GM12872 (cell line): ENCODE data around the gene ELMO1.

Experiments
- TF ChIP-seq, protein P1 (sequence below): IDR thresholded peaks from 3 replicates; pipeline ENCODE4 v1.5.1; 2011; ENCODE audit warnings: low read depth, mild to moderate bottlenecking, low read length, moderate library complexity; ENCODE audit not compliant: insufficient read depth

Gene ELMO1

DNA sequence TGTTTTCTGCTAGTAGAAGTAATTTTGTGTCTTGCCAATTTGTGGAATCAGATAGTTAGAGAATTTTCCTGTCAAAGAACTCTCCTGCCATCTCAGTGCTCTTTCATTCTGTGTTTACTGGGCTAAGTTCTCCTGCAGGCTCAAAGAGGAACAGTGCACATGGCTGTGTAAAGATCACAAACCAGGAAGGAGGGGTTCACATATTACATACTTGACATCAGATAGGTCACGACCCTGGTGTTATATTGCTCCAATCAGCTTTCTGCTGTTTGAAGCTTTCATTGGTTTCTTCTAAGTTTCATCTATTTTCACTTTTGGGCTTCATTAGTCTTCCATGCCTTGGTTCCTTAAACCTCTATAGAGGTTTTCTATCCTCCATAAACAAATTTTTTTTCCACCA, 13.5 kb upstream of the ELMO1 start:
- TF ChIP-seq, protein P1, sequence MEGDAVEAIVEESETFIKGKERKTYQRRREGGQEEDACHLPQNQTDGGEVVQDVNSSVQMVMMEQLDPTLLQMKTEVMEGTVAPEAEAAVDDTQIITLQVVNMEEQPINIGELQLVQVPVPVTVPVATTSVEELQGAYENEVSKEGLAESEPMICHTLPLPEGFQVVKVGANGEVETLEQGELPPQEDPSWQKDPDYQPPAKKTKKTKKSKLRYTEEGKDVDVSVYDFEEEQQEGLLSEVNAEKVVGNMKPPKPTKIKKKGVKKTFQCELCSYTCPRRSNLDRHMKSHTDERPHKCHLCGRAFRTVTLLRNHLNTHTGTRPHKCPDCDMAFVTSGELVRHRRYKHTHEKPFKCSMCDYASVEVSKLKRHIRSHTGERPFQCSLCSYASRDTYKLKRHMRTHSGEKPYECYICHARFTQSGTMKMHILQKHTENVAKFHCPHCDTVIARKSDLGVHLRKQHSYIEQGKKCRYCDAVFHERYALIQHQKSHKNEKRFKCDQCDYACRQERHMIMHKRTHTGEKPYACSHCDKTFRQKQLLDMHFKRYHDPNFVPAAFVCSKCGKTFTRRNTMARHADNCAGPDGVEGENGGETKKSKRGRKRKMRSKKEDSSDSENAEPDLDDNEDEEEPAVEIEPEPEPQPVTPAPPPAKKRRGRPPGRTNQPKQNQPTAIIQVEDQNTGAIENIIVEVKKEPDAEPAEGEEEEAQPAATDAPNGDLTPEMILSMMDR: no peak

DNA sequence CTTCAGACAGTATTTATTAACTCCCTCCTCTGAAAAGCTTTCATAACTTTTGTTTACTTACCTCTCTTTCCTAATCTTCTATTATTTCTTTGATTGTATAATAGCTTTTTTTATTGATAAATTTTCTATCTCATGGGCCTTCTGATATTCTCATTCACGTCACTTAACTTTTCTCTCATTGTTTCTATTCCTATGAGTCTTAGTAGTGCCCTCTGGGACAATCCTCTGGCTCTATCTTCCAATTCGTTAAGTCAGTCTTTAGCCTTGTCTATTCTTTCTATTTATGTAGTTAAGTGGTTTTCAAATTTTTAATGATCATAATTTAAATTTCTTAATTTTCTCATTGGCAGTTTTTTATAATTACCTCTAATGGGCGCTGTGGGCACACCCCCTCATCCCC, 6.4 kb upstream of the ELMO1 start:
- TF ChIP-seq, protein P1: no peak

DNA sequence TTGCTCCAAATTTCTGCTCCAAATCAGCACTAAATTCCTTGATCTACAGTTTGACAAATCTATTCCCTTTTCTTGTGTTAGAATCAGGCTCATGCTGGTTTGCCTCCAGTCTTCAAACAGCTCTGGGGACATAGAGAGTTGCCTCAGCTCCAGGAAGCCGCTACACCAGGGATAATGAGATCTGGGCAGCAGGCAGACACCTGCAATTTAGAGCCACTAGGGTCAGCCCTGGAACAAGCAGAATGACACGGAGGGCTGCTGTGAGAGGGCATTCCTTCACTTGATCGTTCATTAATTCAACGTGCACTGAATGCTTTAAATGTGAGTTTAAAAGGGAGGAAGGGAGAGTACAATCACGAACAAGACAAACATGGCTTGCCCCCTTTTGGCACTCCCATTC, 3.7 kb upstream of the ELMO1 start:
- TF ChIP-seq, protein P1: no peak

DNA sequence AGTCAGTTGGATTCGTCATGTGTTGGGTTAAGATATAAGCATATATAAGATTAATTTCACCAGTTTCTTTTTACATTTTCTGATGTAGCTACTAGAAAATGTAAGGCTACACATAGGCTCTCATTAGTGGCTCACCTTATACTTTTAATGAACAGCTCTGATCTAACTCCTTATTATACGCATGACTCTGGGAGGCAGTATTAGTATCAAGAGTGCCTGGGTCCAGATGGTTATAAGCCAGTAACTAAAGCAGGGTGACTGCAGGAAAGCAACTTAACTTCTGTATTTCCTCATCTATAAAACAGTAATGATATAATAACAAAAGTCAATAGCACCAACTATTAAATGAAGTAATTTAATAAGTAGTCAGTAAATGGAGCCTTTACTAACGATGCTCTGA, 1.4 kb upstream of the ELMO1 start:
- TF ChIP-seq, protein P1: no peak

DNA sequence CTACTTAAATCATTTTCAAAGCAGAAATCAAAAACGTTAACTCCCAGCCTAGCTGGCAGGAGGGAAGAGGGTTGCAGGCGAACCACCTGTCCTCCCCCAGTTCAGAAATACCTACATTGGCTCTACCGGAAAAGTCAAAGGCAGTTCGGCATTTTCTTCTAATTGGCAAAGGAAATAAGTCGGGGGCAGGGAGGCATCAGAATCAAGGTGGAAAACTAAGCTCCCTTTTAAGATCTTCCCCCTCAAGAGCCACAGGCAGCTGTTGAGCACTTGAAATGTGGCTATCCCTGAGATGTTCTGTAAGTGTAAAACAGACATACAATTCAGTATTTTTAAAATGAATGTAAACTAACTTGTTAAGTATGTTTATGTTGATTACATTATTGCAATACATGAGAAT, 957 bp upstream of the ELMO1 start:
- TF ChIP-seq, protein P1: no peak

DNA sequence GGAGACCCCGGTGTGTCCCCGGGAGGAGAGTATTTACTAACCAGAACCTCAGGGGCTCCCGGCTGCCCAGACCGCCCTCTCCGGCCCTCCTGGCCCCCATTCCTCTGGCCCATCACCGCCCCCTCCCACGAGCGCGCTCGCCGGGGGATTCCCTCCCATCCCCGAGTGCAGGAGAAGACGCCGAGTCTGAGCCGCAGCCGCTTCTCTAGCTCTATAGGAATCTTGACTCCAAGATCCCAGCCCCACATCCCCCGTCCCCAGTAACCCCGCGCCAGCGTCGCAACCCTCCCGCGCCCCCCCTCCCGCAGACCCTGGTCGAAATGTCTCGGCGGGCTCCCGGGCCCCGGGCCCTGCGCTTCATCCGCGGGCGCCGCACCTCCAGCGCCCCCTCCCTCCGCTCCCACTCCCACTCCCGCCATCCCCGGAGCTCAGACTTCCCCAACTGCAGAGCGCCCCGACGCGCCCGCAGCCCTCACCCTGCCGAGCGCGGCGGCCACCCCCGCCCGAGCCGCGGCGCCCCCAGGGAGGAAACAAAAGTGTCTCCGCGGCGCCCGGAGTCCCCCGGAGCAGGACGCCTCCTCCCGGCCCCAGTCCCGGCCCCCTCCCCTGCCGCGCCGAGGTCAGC, 541 bp downstream of the ELMO1 start:
- TF ChIP-seq, protein P1: no peak

DNA sequence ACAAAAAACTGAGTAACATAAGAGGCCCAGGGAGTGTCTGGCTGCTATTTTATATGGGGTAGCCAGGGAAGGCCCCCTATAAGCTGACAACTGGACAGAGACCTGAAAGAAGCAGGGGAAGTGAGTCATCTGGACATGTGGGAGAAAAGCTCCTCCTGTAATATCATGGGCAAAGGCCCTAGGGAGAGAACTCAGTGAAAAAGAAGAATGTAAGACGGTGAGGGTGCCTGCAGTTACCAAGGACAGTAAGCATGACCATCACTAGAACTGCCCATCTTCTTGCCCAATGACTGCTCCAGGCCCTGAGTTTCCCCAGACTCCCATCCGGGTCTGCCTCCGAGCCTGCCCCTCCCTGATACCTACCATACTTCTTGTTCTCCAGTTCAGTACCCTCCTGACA, 2.3 kb downstream of the ELMO1 start:
- TF ChIP-seq, protein P1: no peak
